Caki2 (cell line): Measurements from ENCODE around the gene GRM4. TPM values are rescaled to one million over a fixed set of nuclear protein-coding genes. Genes with fewer than 3 reads are reported as not detected.

Experiments
- DNase-seq: peaks from one replicate; pipeline ENCODE4 v3.0.0-alpha.2; 2015; ENCODE audit warnings: low read depth
- in situ Hi-C: cut with HindIII; loops from 2 replicates; pipeline ENCODE4 v1.10.0; 2016; ENCODE audit warnings: low sequenced_read_pairs, low pct_unique_long_range_greater_than_20kb, mixed read lengths
- total RNA-seq: library from RNA; depleted of rRNA; stranded (reverse); fragments of >200 nt; shearing (Covaris generic); gene quantifications from 2 replicates; pipeline ENCODE4 v1.2.3, GENCODE V29; 2014; ENCODE audit warnings: low replicate concordance

GRM4 gene
- total RNA-seq, 1 experiment from 2014 or later: 1.2 TPM

- in situ Hi-C loops: no loop called here
- no peak for DNase-seq
Observed at GRCh38 chr6:34075906-34076305, 70.0 kb downstream of the GRM4 start.

DNA sequence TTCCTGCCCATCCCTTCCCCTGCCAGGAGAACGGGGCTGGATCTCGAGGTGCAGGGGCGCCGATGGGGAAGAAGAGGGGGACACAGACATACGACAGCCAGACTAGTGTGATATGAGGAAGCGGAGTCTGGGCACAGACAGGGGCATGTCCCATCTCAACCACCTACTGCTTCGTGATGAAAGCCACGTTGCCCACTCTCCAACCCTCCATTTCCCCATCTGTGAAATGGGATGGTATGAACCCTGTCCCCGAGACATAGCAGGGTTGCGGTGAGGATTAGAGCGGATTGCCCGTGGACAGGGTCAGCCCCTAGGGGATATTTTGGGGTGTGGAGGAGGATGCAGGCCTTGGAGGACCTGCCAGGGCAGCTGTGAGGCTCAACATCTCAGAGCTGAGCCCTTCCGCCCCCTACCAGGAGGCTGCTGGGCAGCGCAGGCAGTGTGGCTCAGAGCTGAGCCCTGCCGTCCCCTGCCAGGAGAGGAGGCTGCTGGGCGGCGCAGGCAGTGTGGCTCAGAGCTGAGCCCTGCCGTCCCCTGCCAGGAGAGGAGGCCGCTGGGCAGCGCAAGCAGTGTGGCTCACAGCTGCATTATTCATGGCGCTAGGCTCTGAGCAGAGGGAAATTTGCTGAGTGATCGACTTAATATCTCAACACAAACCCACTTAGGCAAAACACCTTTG is 71.7 kb downstream of the GRM4 start:
- in situ Hi-C loops: no loop called here
- DNase-seq: no peak

DNA sequence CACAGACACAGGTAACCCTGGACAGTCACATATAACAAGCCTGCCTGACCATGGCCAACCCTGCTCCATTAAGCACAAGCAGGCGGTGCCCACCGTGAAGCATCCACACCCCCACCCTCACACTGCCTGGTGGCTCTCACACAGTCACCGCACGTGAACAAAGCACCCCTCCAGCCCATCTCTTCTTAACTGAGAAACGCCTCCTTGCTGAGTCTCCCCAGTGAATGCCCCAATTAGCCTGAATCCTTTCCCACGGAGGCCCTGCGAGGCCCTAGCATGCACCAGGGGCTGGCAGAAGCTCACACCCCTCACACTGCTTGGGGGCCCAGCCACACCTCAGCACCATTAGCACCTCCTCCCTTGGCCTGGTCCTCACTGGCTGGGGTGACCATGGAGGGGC is 72.3 kb downstream of the GRM4 start:
- no peak for DNase-seq
- in situ Hi-C loops: no loop called here

DNA sequence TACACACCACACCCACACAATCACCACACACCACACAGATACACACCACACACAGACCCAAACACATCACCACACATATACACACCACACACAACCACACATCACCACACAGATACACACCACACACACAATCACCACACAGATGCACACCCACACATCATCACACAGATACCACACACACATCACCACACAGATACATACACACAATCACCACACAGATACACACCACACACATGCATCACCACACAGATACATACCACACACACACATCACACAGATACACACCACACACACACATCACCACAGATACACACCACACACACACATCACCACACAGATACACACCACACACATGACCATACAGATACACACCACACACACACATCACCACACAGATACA is 73.2 kb downstream of the GRM4 start:
- in situ Hi-C loops: no loop called here
- no peak for DNase-seq

GRCh38 chr6:34071884-34072379 is 74.0 kb downstream of the GRM4 start:
- in situ Hi-C loops: no loop called here
- DNase-seq: no peak

DNA sequence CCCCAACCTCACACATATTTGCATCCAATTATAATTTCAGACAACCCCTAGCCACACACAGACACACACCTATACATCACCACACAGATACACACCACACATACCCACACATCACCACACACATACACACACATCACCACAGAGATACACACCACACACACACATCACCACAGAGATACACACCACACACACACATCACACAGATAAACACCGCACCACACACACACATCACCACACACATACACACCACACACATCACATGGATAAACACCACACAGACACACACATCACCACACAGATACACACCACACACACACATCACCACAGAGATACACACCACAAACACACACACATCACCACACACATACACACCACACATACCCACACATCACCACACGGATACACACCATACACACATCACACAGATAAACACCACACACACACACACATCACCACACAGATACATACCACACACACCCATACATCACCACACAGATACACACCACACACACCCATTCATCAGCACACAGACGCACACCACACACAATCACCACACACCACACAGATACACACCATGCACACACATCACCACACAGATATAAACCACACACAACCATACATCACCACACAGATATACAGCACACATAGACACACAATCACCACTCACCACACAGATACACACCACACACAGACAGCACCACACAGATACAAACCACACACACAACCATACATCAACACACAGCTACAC is 74.6 kb downstream of the GRM4 start:
- in situ Hi-C loops: no loop called here

DNA sequence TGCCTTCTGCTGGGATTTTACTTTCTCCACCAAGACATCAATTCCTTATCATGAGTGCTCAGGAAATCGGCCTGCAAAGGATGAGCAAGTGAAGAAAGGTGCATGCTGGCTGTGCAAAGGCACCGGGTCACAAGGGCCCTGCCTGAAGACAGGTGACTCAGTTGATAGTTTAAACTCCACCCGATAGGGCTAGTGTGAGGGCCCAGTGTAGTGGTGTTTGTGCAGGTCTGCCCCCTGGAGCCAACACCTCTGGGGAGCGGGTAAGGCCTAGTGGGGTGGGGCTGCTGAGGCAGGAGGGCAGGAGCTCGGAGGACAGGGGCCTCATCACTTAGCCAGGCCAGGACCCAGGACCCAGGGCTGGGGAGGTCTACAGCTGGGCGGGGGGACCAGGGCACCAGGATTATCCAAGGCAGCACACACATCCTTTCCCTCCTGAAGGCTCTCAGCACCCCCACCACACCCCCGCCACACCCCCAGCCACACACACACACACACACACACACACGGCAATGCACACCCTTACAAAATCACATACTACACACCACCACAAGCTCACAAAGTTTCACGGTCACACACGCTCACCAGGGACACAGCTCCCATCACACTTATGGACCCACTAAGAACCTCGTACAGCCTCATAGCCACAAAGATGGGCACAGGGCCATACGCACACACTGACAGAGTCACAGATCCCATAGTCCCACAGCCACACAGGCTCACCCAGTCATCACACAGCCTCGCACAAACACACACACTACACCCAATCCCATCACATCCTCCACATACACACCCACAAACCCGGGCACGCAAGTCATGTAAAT is 75.4 kb downstream of the GRM4 start:
- in situ Hi-C loops: no loop called here
- no peak for DNase-seq

More for the DNA sequence above, 74.6 kb downstream of the GRM4 start:
- no peak for DNase-seq

GRCh38 chr6:34068462-34069044 is 77.3 kb downstream of the GRM4 start:
- in situ Hi-C loops: no loop called here
- no peak for DNase-seq

DNA sequence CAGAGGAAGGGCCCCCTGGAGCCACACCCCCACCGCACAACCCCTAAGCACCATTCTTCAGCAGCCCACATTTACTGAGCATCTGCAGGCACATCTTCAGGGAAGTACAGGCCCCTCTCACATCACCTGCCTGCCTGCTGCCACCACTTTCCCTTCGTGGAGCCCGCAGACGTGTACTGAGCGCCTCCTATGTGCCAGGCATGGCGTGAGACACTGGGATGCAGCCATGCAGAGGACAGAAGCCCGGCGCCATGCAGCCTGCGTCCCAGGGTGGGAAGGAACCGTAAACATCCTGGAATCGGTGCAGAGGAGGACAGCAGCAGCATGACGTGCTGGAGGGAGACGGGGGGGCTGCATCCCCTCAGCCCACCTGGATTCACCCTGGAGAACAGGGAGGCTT is 78.1 kb downstream of the GRM4 start:
- DNase-seq: no peak
- in situ Hi-C loops: no loop called here

GRCh38 chr6:34066772-34067770 is 78.8 kb downstream of the GRM4 start:
- in situ Hi-C loops: no loop called here
- DNase-seq: no peak

DNA sequence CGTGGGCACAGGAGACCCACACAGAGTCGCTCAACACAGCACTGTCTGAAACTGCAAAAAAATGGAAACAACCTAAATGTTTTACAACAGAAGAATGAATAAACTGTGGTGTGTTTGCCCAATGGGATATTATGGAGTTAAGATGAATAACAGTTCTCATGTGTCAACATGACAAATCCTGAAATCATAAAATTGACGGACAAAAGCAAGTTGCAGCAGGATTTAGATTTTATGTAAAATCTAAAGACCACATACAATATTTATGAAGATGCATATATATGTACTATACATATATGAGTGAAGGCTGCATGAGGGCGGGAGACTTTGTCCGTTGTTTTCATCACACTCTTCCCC is 79.7 kb downstream of the GRM4 start:
- in situ Hi-C loops: no loop called here
- no peak for DNase-seq

DNA sequence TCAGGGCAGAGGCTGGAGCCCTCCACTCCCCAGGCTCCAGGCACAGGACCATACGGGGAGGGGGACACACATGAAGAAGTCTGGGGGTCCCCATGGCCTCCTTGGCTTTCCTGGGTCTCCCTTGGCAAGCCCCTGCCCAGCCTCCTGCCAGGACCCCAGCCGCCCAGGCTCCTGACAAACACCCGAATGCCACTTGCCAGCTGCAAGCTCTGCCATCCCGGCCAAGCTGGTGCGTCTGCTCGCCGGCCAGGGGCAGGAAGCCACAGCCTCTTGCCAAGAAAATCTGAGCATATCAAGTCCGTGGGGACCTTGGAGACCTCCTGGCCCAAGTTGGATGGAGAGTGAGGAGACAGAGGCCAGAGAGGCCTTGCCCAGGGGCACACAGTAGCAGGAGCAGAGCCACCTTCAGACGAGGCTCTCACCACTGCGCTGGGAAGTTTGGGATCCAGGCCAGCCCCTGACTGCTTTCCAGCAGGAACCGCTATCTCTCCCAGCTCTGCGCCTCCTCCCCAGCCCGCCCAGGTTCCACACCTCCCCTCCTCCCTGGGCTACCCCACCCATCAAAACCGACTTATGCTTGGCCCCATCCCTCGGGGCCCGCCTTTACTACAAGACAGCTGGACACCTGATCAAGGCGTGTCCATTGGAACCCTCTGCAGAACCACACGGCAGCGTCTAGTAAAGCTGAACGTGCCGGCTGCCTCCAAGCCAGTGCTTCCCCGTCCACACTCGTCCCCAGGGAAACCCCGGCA is 80.2 kb downstream of the GRM4 start:
- no peak for DNase-seq
- in situ Hi-C loops: no loop called here

- DNase-seq: no peak
- in situ Hi-C loops: no loop called here
Observed at GRCh38 chr6:34064675-34065074, 81.2 kb downstream of the GRM4 start.

DNA sequence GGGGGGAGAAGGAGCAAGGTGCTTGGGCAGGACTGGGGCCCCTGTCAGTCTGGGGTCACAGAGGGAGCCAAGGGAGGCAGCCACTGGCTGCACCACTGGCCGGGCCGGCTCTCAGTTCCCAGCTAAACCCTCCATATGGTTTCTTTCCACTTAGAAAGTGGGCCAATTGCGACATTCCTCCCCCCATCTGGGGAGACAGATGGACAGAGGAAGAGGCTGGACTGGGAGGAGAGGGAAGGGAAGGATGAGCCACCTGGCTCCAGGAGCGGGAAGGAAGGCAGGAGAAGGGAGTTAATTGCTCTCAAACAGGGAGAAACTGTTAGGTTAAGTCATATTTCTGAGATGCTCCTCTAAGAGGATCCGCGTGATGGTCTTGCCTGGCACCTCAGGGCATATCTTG is 82.2 kb downstream of the GRM4 start:
- in situ Hi-C loops: no loop called here
- DNase-seq: no peak

DNA sequence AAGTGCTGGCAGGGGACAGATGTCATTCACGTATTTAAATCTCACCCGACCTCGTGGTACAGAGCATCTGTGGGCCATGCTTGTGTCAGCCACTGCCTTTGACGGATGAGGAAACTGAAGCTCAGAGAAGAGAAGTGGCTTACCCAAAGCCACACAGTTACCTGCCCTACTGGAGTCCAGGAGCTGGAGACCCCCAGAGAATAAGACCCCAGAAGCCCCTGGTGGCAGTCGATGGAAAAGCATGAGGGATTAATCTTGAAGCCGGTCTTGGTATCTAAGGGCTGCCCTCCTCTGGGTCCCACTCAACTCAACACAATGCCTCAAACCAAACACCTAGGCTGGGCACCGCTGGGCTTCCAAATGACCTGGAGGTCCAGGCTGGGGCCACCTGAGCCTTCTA is 83.1 kb downstream of the GRM4 start:
- in situ Hi-C loops: no loop called here
- no peak for DNase-seq

DNA sequence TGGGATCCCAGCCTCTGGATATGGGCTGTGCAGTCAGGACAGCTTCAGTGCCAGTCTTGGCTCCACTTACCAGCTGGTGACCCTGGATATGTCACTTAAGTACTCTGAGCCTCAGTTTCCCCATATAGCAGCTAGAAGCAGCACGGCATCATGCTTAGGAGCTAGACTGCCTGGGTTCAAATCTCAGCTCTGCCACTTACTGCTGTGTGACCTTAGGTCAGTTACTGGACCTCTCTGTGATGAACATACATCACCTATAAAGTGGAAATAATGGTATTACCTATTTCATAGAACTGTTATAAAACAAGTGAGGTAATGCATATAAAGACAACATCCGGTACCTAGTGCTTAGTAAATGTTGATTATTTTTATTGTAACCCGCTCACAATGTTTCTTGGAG is 83.7 kb downstream of the GRM4 start:
- in situ Hi-C loops: no loop called here
- no peak for DNase-seq

GRCh38 chr6:34061348-34061747 is 84.5 kb downstream of the GRM4 start:
- no peak for DNase-seq
- in situ Hi-C loops: no loop called here
